Measurements from ENCODE around the gene ABCG2. TPM values are rescaled to one million over a fixed set of nuclear protein-coding genes. Genes with fewer than 3 reads are reported as not detected.
A peak's percentile ranks its signal among the peaks of the same experiment; 100 is the strongest.
"Not testable (repeated sequence)": the region's sequence is repeated elsewhere in the genome, so short reads cannot be mapped to it uniquely, and the experiment has no call there.

Gene ABCG2
- total RNA-seq, 1 donor from 2014 or later = 37.0 TPM

GRCh38 chr4:88130003-88130402 lies 28.4 kb downstream of the ABCG2 start:
- Mint-ChIP-seq H3K4me1 (ENCODE audit: unreplicated experiment) (peaks cover 2% of the 10 kb centered on the region), H3K27me3 (ENCODE audit: unreplicated experiment) (no peaks in the 10 kb centered on the region), H3K9me3 (ENCODE audit: unreplicated experiment) (no peaks in the 10 kb centered on the region)

GRCh38 chr4:88122260-88122659 lies 36.2 kb downstream of the ABCG2 start:
- H3K4me1 Mint-ChIP-seq (ENCODE audit: unreplicated experiment); DNase-seq (ENCODE audit: low spot score); H3K27ac Mint-ChIP-seq (ENCODE audit: unreplicated experiment); H3K27me3 Mint-ChIP-seq (ENCODE audit: unreplicated experiment); H3K4me3 Mint-ChIP-seq (ENCODE audit: unreplicated experiment): not testable (repeated sequence)
- H3K36me3 Mint-ChIP-seq (ENCODE audit: low read depth, unreplicated experiment) = peaks cover 85% of the 10 kb centered on the region
- peaks cover 23% of the 10 kb centered on the region for H3K9me3 Mint-ChIP-seq (ENCODE audit: unreplicated experiment)

More at GRCh38 chr4:88130003-88130402, 28.4 kb downstream of the ABCG2 start:
- no peak for TF ChIP-seq CTCF (IDR thresholded peaks at IDR 0.05; ENCODE audit: unreplicated experiment)
- H3K36me3 Mint-ChIP-seq (ENCODE audit: low read depth, unreplicated experiment) = peaks cover 50% of the 10 kb centered on the region
- no peak overlapping the region for H3K27ac Mint-ChIP-seq (ENCODE audit: unreplicated experiment)
- no peak for DNase-seq (ENCODE audit: low spot score)
- no peak overlapping the region for H3K4me3 Mint-ChIP-seq (ENCODE audit: unreplicated experiment)

GRCh38 chr4:88119943-88120342 lies 38.5 kb downstream of the ABCG2 start:
- H3K27ac Mint-ChIP-seq (ENCODE audit: unreplicated experiment) = no peak overlapping the region
- H3K4me3 Mint-ChIP-seq (ENCODE audit: unreplicated experiment) = peak overlapping the region; percentile 85
- TF ChIP-seq CTCF (IDR thresholded peaks at IDR 0.05; ENCODE audit: unreplicated experiment) = no peak
- H3K27me3 Mint-ChIP-seq (ENCODE audit: unreplicated experiment) = peaks cover 4% of the 10 kb centered on the region
- no peaks in the 10 kb centered on the region for H3K4me1 Mint-ChIP-seq (ENCODE audit: unreplicated experiment)
- no peak for DNase-seq (ENCODE audit: low spot score)
- H3K9me3 Mint-ChIP-seq (ENCODE audit: unreplicated experiment) = peaks cover 23% of the 10 kb centered on the region
- peaks cover 76% of the 10 kb centered on the region for H3K36me3 Mint-ChIP-seq (ENCODE audit: low read depth, unreplicated experiment)

- Mint-ChIP-seq H3K4me3 (ENCODE audit: unreplicated experiment) (no peak overlapping the region), H3K27me3 (ENCODE audit: unreplicated experiment) (peaks cover 3% of the 10 kb centered on the region), H3K36me3 (ENCODE audit: low read depth, unreplicated experiment) (peaks cover 37% of the 10 kb centered on the region), H3K4me1 (ENCODE audit: unreplicated experiment) (no peaks in the 10 kb centered on the region), H3K27ac (ENCODE audit: unreplicated experiment) (no peak overlapping the region), H3K9me3 (ENCODE audit: unreplicated experiment) (peaks cover 13% of the 10 kb centered on the region)
- DNase-seq (ENCODE audit: low spot score) = no peak
- no peak for TF ChIP-seq CTCF (IDR thresholded peaks at IDR 0.05; ENCODE audit: unreplicated experiment)
These were observed 42.9 kb downstream of the ABCG2 start for GRCh38 chr4:88115587-88115986.

- H3K27ac Mint-ChIP-seq (ENCODE audit: unreplicated experiment) = no peak overlapping the region
- H3K9me3 Mint-ChIP-seq (ENCODE audit: unreplicated experiment) = no peaks in the 10 kb centered on the region
- DNase-seq (ENCODE audit: low spot score) = no peak
- peaks cover 10% of the 10 kb centered on the region for H3K36me3 Mint-ChIP-seq (ENCODE audit: low read depth, unreplicated experiment)
- no peak overlapping the region for H3K4me3 Mint-ChIP-seq (ENCODE audit: unreplicated experiment)
- no peaks in the 10 kb centered on the region for H3K27me3 Mint-ChIP-seq (ENCODE audit: unreplicated experiment)
- H3K4me1 Mint-ChIP-seq (ENCODE audit: unreplicated experiment) = peaks cover 7% of the 10 kb centered on the region
- TF ChIP-seq CTCF (IDR thresholded peaks at IDR 0.05; ENCODE audit: unreplicated experiment) = no peak
These were observed 45.6 kb downstream of the ABCG2 start for GRCh38 chr4:88112856-88113255.

Data from endothelial cell (in vitro differentiated cells).